Measurements from ENCODE around the gene INO80E.

Gene INO80E

DNA sequence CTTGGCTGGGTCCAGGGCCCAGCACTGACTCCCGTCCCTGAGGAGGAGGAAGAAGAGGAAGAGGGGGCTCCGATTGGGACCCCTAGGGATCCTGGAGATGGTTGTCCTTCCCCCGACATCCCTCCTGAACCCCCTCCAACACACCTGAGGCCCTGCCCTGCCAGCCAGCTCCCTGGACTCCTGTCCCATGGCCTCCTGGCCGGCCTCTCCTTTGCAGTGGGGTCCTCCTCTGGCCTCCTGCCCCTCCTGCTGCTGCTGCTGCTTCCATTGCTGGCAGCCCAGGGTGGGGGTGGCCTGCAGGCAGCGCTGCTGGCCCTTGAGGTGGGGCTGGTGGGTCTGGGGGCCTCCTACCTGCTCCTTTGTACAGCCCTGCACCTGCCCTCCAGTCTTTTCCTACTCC, 9.1 kb upstream of the INO80E start:
- Histone ChIP-seq H3K4me1 (ENCODE audit: control insufficient read depth, insufficient read depth, low read depth, low read length) (no peaks in the 10 kb centered on the region), H2AK5ac (ENCODE audit: low read length, severe bottlenecking) (no peak overlapping the region), H3K27me3 (ENCODE audit: control insufficient read depth in 1 of 2, insufficient read depth in 1 of 2, low read length in 2 of 2) (no peaks in the 10 kb centered on the region), H2BK12ac (ENCODE audit: low read length in 2 of 2) (no peak overlapping the region), H3K4me3 (ENCODE audit: insufficient read depth in 1 of 2, low read depth in 1 of 2, low read length in 2 of 2) (no peak overlapping the region), H2BK5ac (ENCODE audit: low read depth, low read length, poor library complexity, severe bottlenecking) (no peak overlapping the region), H3K18ac (ENCODE audit: low read depth in 1 of 2, low read length in 2 of 2) (no peak overlapping the region), H3K36me3 (ENCODE audit: control insufficient read depth in 1 of 2, insufficient read depth in 2 of 2, low read depth in 1 of 2, low read length in 2 of 2) (peaks cover 94 to 98% of the 10 kb centered on the region in 2 experiments), H3K27ac (ENCODE audit: low read length, poor library complexity, severe bottlenecking) (no peak overlapping the region), H3K9me3 (ENCODE audit: control insufficient read depth, low read length) (no peaks in the 10 kb centered on the region), H3K23ac (ENCODE audit: low read length in 2 of 2) (no peak overlapping the region), H3K79me1 (replicated peaks; ENCODE audit: low read length, poor library complexity, severe bottlenecking) (peaks cover 34% of the 10 kb centered on the region), H3K14ac (ENCODE audit: low read length in 2 of 2) (no peak overlapping the region), H3K4ac (ENCODE audit: low read depth in 1 of 2, low read length in 2 of 2) (no peak overlapping the region), H2BK15ac (ENCODE audit: low read depth, poor library complexity, severe bottlenecking) (no peak overlapping the region), H4K91ac (ENCODE audit: low read length) (no peak overlapping the region), H3K4me2 (ENCODE audit: low read length, poor library complexity, severe bottlenecking) (no peak overlapping the region), H2BK120ac (ENCODE audit: low read depth, low read length) (no peak overlapping the region), H3K9ac (ENCODE audit: low read length) (no peak overlapping the region), H4K8ac (ENCODE audit: low read length) (no peak overlapping the region), H2AFZ (ENCODE audit: low read depth, low read length) (no peak overlapping the region)
- WGBS: 80% methylated on average over 2 of the region's 5 CpGs
- DNase-seq: no peak

DNA sequence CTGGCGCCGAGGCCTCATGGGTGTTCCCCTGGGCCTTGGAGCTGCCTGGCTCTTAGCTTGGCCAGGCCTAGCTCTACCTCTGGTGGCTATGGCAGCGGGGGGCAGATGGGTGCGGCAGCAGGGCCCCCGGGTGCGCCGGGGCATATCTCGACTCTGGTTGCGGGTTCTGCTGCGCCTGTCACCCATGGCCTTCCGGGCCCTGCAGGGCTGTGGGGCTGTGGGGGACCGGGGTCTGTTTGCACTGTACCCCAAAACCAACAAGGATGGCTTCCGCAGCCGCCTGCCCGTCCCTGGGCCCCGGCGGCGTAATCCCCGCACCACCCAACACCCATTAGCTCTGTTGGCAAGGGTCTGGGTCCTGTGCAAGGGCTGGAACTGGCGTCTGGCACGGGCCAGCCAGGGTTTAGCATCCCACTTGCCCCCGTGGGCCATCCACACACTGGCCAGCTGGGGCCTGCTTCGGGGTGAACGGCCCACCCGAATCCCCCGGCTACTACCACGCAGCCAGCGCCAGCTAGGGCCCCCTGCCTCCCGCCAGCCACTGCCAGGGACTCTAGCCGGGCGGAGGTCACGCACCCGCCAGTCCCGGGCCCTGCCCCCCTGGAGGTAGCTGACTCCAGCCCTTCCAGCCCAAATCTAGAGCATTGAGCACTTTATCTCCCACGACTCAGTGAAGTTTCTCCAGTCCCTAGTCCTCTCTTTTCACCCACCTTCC, 8.5 kb upstream of the INO80E start:
- Histone ChIP-seq H3K14ac (ENCODE audit: low read length in 2 of 2) (no peak overlapping the region), H3K79me1 (replicated peaks; ENCODE audit: low read length, poor library complexity, severe bottlenecking) (peaks cover 34% of the 10 kb centered on the region), H3K18ac (ENCODE audit: low read depth in 1 of 2, low read length in 2 of 2) (no peak overlapping the region), H2BK12ac (ENCODE audit: low read length in 2 of 2) (no peak overlapping the region), H2BK120ac (ENCODE audit: low read depth, low read length) (no peak overlapping the region), H2BK15ac (ENCODE audit: low read depth, poor library complexity, severe bottlenecking) (no peak overlapping the region), H4K8ac (ENCODE audit: low read length) (no peak overlapping the region), H3K4me2 (ENCODE audit: low read length, poor library complexity, severe bottlenecking) (no peak overlapping the region), H3K27ac (ENCODE audit: low read length, poor library complexity, severe bottlenecking) (no peak overlapping the region), H3K36me3 (ENCODE audit: control insufficient read depth in 1 of 2, insufficient read depth in 2 of 2, low read depth in 1 of 2, low read length in 2 of 2) (peaks cover 92 to 97% of the 10 kb centered on the region in 2 experiments), H3K9ac (ENCODE audit: low read length) (no peak overlapping the region), H2AFZ (ENCODE audit: low read depth, low read length) (no peak overlapping the region), H2BK5ac (ENCODE audit: low read depth, low read length, poor library complexity, severe bottlenecking) (no peak overlapping the region), H3K9me3 (ENCODE audit: control insufficient read depth, low read length) (no peaks in the 10 kb centered on the region), H3K23ac (ENCODE audit: low read length in 2 of 2) (no peak overlapping the region), H3K4me1 (ENCODE audit: control insufficient read depth, insufficient read depth, low read depth, low read length) (no peaks in the 10 kb centered on the region), H3K27me3 (ENCODE audit: control insufficient read depth in 1 of 2, insufficient read depth in 1 of 2, low read length in 2 of 2) (no peaks in the 10 kb centered on the region), H3K4me3 (ENCODE audit: insufficient read depth in 1 of 2, low read depth in 1 of 2, low read length in 2 of 2) (no peak overlapping the region), H4K91ac (ENCODE audit: low read length) (no peak overlapping the region), H2AK5ac (ENCODE audit: low read length, severe bottlenecking) (no peak overlapping the region), H3K4ac (ENCODE audit: low read depth in 1 of 2, low read length in 2 of 2) (no peak overlapping the region)
- DNase-seq: no peak
- 96% methylated on average over 35 of the region's 35 CpGs for WGBS

DNA sequence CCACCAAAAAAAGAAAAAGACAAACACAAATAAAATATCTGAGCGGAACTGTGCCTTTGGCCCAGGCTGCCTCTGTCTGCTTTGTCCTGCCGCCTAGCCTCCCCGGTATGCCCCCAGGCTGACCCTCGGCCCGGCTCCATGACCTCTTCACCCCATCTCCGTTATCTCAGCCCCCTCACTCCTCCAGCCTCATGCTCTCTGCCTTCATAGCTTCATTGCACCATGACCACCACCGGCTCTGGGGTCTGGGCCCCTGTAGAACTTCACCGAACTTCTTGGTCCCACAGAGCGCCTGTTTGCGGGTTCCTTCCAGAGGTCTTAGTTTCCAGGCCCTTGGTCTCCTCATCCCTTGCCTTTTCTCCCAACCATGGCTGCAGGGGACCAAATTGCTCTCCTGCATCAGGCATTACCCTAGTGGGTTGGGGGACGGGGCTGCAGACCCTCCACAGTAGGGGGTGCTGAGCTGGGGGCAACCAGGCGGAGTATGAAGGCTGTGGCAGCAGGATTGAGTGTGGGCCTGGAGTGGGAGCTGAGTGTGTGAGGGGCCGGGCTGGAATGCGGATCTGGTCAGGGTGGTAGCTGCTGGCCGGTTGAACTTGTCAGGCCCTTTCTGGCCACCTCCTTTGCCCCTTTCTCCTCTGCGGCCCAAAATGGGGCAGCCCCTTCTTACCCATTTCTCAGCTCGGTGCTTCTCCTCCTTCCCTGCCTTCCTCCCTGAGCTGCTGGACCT, 7.5 kb upstream of the INO80E start:
- no peak overlapping the region for H3K18ac ChIP-seq (ENCODE audit: low read depth in 1 of 2, low read length in 2 of 2)
- no peak overlapping the region for H2AK5ac ChIP-seq (ENCODE audit: low read length, severe bottlenecking)
- H2BK15ac ChIP-seq (ENCODE audit: low read depth, poor library complexity, severe bottlenecking): no peak overlapping the region
- H3K9me3 ChIP-seq (ENCODE audit: control insufficient read depth, low read length): no peaks in the 10 kb centered on the region
- H3K4me2 ChIP-seq (ENCODE audit: low read length, poor library complexity, severe bottlenecking): no peak overlapping the region
- no peak overlapping the region for H3K9ac ChIP-seq (ENCODE audit: low read length)
- 96% methylated on average over 16 of the region's 17 CpGs for WGBS
- H3K79me1 ChIP-seq (replicated peaks; ENCODE audit: low read length, poor library complexity, severe bottlenecking): peaks cover 33% of the 10 kb centered on the region
- H4K8ac ChIP-seq (ENCODE audit: low read length): no peak overlapping the region
- no peaks in the 10 kb centered on the region for H3K4me1 ChIP-seq (ENCODE audit: control insufficient read depth, insufficient read depth, low read depth, low read length)
- H4K91ac ChIP-seq (ENCODE audit: low read length): no peak overlapping the region
- H3K4me3 ChIP-seq (ENCODE audit: insufficient read depth in 1 of 2, low read depth in 1 of 2, low read length in 2 of 2): no peak overlapping the region
- H3K36me3 ChIP-seq (ENCODE audit: control insufficient read depth in 1 of 2, insufficient read depth in 2 of 2, low read depth in 1 of 2, low read length in 2 of 2): peaks cover 92 to 97% of the 10 kb centered on the region in 2 experiments
- no peak overlapping the region for H2BK5ac ChIP-seq (ENCODE audit: low read depth, low read length, poor library complexity, severe bottlenecking)
- no peak for DNase-seq
- H3K23ac ChIP-seq (ENCODE audit: low read length in 2 of 2): no peak overlapping the region
- H2BK120ac ChIP-seq (ENCODE audit: low read depth, low read length): no peak overlapping the region
- H3K27ac ChIP-seq (ENCODE audit: low read length, poor library complexity, severe bottlenecking): no peak overlapping the region
- no peak overlapping the region for H2AFZ ChIP-seq (ENCODE audit: low read depth, low read length)
- no peak overlapping the region for H3K14ac ChIP-seq (ENCODE audit: low read length in 2 of 2)
- no peaks in the 10 kb centered on the region for H3K27me3 ChIP-seq (ENCODE audit: control insufficient read depth in 1 of 2, insufficient read depth in 1 of 2, low read length in 2 of 2)
- no peak overlapping the region for H3K4ac ChIP-seq (ENCODE audit: low read depth in 1 of 2, low read length in 2 of 2)
- no peak overlapping the region for H2BK12ac ChIP-seq (ENCODE audit: low read length in 2 of 2)

DNA sequence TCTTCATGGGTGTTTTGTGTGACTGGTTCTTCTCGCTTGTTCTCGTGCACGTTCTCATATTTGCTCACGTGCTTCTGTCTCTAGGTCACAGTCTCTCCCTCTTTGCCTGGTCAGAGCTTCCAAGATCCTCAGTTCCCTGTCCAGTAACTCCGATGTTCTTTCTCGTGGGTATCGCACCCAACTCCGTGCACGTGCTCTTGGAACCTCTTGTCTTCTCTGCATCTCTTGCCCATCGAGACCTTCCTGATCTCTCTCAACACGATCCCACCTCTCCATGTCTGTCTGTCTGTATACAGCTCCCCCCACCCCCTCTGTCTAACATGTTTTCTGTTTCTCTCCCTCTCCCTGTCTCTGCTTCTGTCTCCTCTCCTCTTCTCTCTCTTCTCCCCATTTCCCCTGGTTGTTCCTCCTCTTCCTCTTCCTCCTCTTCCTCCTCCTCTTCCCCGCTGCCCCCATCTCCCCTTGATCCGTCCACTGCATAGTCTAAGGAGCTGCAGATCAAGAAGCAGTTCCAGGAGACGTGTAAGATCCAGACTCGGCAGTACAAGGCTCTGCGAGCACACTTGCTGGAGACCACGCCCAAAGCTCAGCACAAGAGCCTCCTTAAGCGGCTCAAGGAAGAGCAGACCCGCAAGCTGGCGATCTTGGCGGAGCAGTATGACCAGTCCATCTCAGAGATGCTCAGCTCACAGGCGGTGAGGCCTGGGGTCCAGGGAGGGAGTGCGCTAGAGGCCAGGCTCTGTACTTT, 6.8 kb upstream of the INO80E start:
- Histone ChIP-seq H2AK5ac (ENCODE audit: low read length, severe bottlenecking) (no peak overlapping the region), H4K8ac (ENCODE audit: low read length) (no peak overlapping the region), H3K9me3 (ENCODE audit: control insufficient read depth, low read length) (no peaks in the 10 kb centered on the region), H3K9ac (ENCODE audit: low read length) (no peak overlapping the region), H3K4me1 (ENCODE audit: control insufficient read depth, insufficient read depth, low read depth, low read length) (no peaks in the 10 kb centered on the region), H2BK5ac (ENCODE audit: low read depth, low read length, poor library complexity, severe bottlenecking) (no peak overlapping the region), H3K79me1 (replicated peaks; ENCODE audit: low read length, poor library complexity, severe bottlenecking) (peaks cover 28% of the 10 kb centered on the region), H3K4me2 (ENCODE audit: low read length, poor library complexity, severe bottlenecking) (no peak overlapping the region), H3K23ac (ENCODE audit: low read length in 2 of 2) (no peak overlapping the region), H3K14ac (ENCODE audit: low read length in 2 of 2) (no peak overlapping the region), H3K27ac (ENCODE audit: low read length, poor library complexity, severe bottlenecking) (no peak overlapping the region), H2BK12ac (ENCODE audit: low read length in 2 of 2) (no peak overlapping the region), H3K18ac (ENCODE audit: low read depth in 1 of 2, low read length in 2 of 2) (no peak overlapping the region), H3K27me3 (ENCODE audit: control insufficient read depth in 1 of 2, insufficient read depth in 1 of 2, low read length in 2 of 2) (no peaks in the 10 kb centered on the region), H2AFZ (ENCODE audit: low read depth, low read length) (no peak overlapping the region), H3K4me3 (ENCODE audit: insufficient read depth in 1 of 2, low read depth in 1 of 2, low read length in 2 of 2) (no peak overlapping the region), H3K36me3 (ENCODE audit: control insufficient read depth in 1 of 2, insufficient read depth in 2 of 2, low read depth in 1 of 2, low read length in 2 of 2) (peaks cover 90 to 97% of the 10 kb centered on the region in 2 experiments), H3K4ac (ENCODE audit: low read depth in 1 of 2, low read length in 2 of 2) (no peak overlapping the region), H4K91ac (ENCODE audit: low read length) (no peak overlapping the region), H2BK15ac (ENCODE audit: low read depth, poor library complexity, severe bottlenecking) (no peak overlapping the region), H2BK120ac (ENCODE audit: low read depth, low read length) (no peak overlapping the region)
- WGBS: 92% methylated on average over 23 of the region's 23 CpGs
- no peak for DNase-seq

Measured in mesenchymal stem cell (in vitro differentiated cells and primary cell).